ENCODE results near the gene STRIP2. TPM values are rescaled to one million over a fixed set of nuclear protein-coding genes. Genes with fewer than 3 reads are reported as not detected.
A peak's percentile ranks its signal among the peaks of the same experiment; 100 is the strongest.

STRIP2 gene
- total RNA-seq, 1 experiment from 2014 or later: 9.9 TPM

DNA sequence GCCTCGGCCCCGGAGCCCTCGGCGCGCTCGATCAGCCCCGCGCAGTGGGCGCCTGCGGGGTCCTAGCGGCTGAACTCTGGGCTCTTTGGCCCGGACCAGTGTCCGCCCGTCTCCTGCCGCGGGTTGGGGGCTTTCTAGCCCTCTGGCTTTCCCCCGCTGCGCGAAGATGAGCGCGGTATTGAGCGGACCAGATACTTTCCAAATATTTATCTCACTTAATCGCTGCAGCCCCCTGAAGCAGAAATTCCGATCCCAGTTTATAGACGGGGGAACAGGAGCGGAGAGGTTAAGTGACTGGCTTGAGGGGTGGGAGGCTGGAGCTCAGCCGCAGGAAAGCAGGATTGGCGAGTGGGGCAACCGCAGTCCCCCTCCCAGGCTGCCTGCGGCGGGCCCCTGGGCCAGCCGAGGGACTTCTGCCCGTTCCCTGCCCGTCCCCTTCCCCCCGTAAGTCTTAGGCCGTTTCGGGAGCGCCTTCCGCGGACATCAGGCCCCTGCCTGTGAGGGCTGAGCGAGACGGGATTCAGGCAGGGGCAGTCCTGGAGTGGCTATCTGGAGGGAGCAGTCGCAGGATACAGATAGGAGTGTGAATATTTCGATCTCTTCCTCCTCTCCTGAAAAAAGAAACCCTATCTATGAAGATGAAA, 565 bp downstream of the STRIP2 start:
- DNase-seq: peak; percentile 39
- Histone ChIP-seq H2AFZ (ENCODE audit: low read length) (no peak overlapping the region), H2BK12ac (ENCODE audit: insufficient read length, low read depth, low read length) (no peak overlapping the region), H3K4ac (ENCODE audit: low read depth, low read length) (no peak overlapping the region), H3K56ac (ENCODE audit: insufficient read length, low read depth, low read length) (no peak overlapping the region), H3T11ph (ENCODE audit: low read length) (no peak overlapping the region), H3K23me2 (ENCODE audit: insufficient read length, low read depth, low read length, poor library complexity, severe bottlenecking) (peaks cover 17% of the 10 kb centered on the region), H3K9me3 (ENCODE audit: control insufficient read depth, low read depth, low read length) (no peaks in the 10 kb centered on the region), H2BK15ac (ENCODE audit: low read depth, low read length) (no peak overlapping the region), H2AK5ac (ENCODE audit: insufficient read length, low read length) (no peak overlapping the region), H2BK5ac (ENCODE audit: insufficient read length, low read length) (no peak overlapping the region), H4K20me1 (ENCODE audit: control insufficient read depth, insufficient read depth, insufficient read length) (no peaks in the 10 kb centered on the region), H4K91ac (ENCODE audit: insufficient read length, low read depth, low read length) (no peak overlapping the region), H3K9ac (ENCODE audit: extremely low read depth, insufficient read length, low read length) (peak overlapping the region; percentile 70), H3K23ac (ENCODE audit: insufficient read length, low read depth, low read length) (no peak overlapping the region), H4K8ac (replicated peaks; ENCODE audit: insufficient read length, low read depth, low read length) (no peak overlapping the region), H2BK120ac (ENCODE audit: low read depth, low read length, poor library complexity, severe bottlenecking) (no peak overlapping the region), H3K27me3 (ENCODE audit: insufficient read depth, low read length) (no peaks in the 10 kb centered on the region; the same call in 1 of the 2 replicates), H3K18ac (ENCODE audit: insufficient read length, low read depth, low read length) (peak overlapping the region; percentile 44), H3K79me2 (ENCODE audit: insufficient read depth, low read length) (no peaks in the 10 kb centered on the region), H3K27ac (ENCODE audit: insufficient read length, low read depth, low read length) (no peak overlapping the region), H3K14ac (ENCODE audit: insufficient read depth, low read length) (peak overlapping the region; percentile 85), H3K4me1 (ENCODE audit: insufficient read depth, low read length) (0 out of 2 replicates have a peak, but pooled peaks cover 4% of the 10 kb centered on the region), H4K5ac (ENCODE audit: insufficient read length, low read depth, low read length) (no peak overlapping the region), H3K79me1 (ENCODE audit: insufficient read depth, low read depth, low read length, poor library complexity, severe bottlenecking) (no peaks in the 10 kb centered on the region), H3K4me2 (ENCODE audit: insufficient read depth, insufficient read length, low read length) (peak overlapping the region; percentile 75), H2BK20ac (ENCODE audit: low read depth, low read length, poor library complexity, severe bottlenecking) (no peak overlapping the region)
- no CpG with 5 or more reads among the region's 44 CpGs for WGBS (ENCODE audit: extremely low coverage, insufficient read length, low lambda C conversion rate)
- Mint-ChIP-seq H3K27ac (peak overlapping the region in 1 of 3 experiments; percentile 64; a peak in 2 of 7 replicates), H3K4me3 (peak overlapping the region; percentile 86 to 95), H3K27me3 (ENCODE audit: low read depth) (peaks cover 32% of the 10 kb centered on the region), H3K36me3 (ENCODE audit: insufficient read depth in 1 of 3, low read depth in 3 of 3) (no peaks in the 10 kb centered on the region), H3K9me3 (no peaks in the 10 kb centered on the region), H3K4me1 (peaks cover 26 to 27% of the 10 kb centered on the region in 2 experiments)
- TF ChIP-seq, protein P1, sequence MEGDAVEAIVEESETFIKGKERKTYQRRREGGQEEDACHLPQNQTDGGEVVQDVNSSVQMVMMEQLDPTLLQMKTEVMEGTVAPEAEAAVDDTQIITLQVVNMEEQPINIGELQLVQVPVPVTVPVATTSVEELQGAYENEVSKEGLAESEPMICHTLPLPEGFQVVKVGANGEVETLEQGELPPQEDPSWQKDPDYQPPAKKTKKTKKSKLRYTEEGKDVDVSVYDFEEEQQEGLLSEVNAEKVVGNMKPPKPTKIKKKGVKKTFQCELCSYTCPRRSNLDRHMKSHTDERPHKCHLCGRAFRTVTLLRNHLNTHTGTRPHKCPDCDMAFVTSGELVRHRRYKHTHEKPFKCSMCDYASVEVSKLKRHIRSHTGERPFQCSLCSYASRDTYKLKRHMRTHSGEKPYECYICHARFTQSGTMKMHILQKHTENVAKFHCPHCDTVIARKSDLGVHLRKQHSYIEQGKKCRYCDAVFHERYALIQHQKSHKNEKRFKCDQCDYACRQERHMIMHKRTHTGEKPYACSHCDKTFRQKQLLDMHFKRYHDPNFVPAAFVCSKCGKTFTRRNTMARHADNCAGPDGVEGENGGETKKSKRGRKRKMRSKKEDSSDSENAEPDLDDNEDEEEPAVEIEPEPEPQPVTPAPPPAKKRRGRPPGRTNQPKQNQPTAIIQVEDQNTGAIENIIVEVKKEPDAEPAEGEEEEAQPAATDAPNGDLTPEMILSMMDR (conservative IDR thresholded peaks at IDR 0.05): 0 out of 3 replicates have a peak, but pooled peaks have one; percentile 9
